ENCODE measurements around the gene KLHL29.

The KLHL29 gene

DNA sequence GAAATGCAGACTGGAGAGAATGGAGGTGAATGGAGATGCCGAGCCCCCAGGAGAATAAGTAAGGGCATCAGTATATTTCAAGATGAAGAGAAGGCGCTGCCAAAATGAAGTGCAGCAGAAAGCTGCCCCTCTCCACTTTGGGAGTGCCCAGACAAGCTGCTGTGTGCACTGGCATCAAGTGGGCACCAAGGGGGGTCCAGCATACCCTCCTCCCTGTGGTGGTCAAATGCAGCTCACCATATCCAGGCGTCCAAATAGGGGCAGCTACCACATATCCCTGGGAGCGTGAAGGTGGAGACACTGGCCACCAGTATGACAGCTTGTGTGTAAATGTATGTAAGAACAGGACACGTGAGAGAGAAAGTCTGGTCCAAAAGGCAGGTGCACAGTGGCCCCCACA lies 236.6 kb downstream of the KLHL29 start:
- no peak for DNase-seq

DNA sequence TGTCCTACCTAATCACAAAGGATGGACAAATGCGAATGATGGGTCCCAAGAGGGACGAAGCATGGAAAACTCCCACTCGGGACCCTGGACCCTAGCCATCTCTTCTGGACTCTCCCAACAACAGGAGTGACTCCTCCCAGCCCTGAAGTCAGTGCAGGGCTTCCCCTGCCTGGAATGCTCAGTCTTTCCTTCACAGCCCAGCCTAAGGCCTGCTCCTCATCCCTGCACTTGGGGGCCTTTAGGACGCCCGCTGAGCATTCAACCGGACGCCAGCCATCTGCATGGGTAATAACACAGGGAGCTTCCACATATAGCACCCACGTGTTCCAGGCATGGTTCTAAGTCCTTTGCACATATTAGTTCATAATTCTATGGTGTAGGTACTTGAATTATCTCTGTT lies 237.5 kb downstream of the KLHL29 start:
- no peak for DNase-seq

DNA sequence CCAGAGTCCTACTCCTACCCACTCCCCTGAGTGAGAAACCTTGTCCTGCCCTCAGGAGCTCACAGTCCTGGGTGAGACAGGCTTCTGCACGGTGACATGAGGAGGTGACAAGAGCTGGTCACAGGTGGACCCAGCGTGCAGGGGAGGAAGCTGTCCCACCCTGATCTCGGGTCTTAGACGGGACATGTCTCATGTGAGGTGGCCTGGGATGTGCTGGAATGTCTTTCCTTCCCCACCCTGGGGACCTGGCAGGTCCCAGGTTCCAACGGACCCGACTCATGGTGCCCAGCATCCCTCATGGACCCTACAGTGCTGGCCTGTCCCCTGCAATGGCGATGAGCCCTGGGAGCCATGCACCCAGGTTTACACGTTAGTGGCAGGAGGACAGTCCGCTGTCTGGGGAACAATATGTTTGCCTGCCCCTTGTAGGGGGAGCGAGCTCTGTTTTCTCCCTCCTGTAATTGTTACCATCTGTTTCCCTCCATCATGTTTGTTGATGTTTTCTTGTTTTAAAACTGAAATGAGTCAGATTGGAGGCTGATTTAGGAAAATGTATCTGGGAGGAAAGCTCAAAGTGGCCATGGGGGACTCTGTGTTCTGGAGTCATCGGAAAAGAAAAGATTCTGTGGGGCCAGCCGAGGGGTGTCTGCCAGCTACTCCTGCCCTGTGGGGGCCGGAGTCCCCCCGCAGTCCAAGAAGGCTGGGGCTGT lies 238.1 kb downstream of the KLHL29 start:
- no peak for DNase-seq

DNA sequence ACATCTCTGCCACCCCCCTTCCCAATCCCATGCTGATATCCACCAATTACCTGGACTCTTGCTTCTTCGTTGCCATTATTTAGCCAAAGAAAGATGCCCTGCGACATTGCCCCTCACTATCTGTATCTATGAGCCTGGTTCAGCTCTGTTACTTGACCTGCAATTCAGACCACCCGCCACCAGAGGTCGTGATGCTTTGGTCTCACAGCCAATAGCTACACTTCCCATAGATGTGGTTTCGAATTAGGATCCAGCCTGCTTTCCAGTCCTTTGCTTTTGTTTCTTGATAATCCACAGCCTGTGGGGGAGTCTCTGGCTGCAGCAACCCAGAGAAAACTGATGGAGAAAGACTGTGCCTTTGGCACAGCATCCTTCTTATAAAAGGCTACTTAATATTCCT lies 239.4 kb downstream of the KLHL29 start:
- DNase-seq: peak; percentile 59 to 61

DNA sequence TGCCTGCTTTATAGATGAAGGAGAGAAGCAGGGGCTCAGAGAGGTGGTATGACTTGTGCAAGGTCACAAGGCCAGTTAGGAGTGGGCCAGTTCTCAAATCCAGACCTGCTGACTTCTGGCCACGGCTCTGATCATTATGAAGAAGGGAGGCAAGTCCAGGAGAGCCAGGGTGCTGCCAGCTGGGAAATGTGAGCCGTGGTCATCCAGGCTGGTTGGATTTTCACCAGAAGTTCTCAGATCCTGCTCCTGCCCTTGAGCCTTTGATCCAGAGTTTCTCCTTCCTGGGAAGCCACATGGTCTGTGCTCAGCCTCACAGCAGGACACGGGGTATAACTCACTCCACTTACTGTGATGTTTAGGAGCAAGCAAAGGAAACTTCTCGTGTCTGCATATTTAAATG lies 239.9 kb downstream of the KLHL29 start:
- no peak for DNase-seq

DNA sequence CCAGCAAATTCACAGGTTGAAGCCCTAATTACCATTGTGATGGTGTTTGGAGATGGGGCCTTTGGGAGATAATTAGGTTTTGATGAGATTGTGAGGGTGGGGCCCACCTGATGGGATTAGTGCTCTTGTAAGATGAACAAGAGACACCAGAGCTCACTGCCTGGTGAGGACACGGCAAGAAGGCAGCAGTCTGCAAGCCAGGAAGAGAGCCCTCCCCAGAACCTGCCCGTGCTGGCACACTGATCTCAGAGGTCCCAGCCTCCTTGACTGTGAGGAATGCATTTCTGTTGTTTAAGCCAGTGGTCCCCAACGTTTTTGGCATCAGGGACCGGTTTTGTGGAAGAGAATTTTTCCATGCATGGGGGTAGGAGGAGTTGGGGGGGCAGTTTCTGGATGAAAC lies 240.7 kb downstream of the KLHL29 start:
- no peak for DNase-seq

DNA sequence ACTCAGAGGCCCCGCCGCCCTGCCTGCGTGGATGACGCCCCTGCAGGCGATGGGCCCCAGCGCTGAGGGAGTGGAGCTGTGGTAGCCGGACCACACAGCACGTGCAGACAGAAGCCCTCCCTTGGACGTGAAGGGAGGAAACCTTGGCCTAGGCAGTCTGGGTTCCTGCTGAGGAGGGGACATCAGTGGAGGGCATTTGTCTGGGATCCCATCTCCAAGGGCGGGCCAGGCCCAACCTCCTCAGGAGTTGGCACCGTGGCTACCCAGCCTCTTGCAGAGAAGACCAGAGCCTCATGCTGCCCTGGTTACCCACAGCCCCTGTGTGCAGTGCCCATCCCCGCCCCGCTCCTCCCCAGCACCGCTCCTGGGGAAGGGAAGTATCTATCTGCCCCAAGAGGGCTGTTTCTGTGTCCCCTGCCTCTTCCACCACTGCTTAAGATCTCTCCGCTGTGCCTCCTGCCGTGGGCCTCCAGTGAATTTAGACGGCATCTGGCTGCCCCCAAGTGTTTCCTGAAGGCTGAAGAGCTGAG lies 241.8 kb downstream of the KLHL29 start:
- no peak for DNase-seq

DNA sequence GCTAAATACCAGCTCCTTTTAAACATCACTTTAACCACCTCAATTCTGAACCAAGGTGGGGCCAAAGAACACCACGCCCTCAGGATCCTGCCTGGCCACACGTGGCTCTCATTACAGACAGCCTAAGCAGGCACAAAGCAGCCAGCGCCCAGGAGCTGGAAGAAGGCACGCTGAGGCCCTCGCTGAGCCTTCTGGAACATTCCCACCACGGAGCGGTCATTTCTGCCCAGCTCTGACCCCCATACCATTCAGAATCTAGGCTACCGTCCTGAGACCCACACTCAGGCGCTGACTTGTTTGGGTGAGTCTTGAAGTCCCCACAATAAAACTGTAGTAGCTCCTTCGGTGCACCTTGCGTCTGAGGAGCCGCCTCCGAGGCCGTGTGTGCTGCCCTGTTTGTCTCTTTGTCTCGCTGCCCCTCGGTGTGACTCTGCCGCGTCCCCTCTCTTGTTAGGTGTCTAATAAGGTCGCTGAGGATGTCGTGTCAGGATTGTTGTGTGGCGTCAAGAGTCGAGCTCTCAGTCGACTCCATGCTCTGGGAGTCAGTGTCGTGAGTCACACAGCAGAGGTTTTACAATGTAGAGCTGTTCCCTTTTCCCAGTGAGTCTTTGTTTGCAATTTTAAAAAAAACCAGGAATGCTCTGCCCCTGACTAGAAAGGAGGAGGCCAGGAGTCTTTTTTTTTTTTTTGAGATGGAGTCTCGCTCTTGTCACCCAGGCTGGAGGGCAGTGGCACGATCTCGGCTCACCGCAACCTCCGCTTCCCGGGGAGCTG lies 242.4 kb downstream of the KLHL29 start:
- no peak for DNase-seq

DNA sequence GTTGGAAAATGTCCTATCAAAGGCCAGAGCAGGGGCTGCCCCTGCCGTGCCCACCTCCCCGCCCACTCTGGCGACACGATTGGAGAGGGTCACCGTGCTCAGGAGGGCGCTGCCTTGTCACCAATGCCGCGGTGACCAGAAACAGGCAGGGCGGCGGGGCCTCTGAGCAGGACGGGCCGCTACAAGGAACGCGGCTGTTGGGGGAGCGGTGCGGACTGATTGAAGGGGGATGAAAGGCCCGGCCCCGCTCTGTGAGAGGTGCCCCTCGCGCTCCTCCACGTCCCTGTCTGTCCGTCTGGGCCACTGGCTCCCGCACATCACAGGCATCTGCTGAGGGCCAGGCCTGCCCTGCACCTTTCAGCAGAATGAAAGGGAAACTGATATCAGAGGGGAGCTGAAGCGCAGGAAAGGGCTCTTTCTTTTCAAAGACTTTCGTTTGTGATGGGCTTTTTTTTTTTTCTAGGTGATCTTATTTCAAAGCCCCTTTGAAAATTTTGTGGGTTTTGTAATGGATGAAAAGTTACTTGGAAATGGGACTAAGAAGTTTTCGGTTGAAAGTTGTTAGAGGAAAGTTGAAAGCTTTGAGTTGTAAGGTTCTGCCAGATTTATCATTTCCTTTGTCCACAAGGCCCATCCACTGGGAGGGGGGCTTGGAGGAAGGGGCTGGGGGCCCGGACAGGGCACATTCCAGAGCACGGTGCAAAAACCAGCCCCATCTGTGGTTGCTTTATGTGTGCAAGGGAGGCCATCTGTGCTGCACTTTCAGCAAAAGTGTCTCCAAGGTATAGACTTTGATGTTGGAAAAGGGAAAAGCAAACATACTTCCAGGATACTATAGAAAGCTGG lies 244.2 kb downstream of the KLHL29 start:
- no peak for DNase-seq

DNA sequence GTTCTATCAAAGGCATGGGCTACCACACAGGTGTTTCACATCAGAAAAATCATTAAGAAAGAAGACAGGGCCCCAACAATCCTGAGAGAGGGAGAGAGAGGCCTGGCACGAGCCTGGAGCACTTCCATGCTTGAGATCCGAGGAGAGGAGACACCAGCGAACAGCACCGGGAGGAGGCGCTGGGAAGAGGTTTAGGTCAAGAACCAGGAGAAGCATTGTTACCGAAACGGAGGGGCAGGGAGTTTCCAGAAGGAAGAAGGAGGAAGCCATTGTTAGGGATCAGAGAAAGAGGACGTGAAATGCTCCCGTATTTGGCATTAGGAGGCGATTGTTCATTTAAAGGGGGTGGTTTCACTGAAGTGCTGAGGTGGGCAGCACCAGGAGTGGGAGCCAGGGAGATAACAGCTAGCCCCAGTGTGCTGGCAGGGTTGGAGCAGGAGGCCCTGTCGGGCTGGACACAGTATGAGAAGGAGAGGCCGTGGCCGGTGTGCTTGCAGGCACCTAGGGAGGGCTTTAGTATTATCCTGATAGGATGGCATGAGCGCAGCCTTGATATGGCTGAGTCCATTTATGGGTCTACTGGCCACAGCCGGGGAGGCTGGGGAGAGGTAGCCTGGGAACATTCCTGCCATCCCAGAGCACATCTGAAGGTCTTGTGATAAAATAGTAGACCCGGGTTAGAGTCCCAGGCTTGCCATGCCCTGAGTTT lies 244.9 kb downstream of the KLHL29 start:
- no peak for DNase-seq

DNA sequence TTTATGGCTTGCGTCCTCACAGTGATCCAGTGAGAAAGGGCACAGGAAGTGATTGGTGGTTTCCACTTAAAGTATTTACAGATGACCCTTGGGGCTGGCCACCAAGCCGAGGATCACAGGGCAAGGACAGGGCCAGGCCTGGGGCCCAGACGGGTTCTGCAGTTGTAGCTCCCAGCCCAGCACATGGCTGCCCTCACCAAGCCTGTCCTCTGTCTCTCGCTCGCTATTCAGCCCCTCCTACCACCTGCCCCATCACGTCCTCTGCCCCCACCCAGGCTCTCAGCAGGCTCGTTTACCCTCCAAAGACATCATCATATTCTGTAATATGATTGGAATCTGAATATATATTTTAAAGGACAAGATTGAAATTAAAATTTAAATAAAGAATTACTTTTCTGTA lies 246.0 kb downstream of the KLHL29 start:
- no peak for DNase-seq

DNA sequence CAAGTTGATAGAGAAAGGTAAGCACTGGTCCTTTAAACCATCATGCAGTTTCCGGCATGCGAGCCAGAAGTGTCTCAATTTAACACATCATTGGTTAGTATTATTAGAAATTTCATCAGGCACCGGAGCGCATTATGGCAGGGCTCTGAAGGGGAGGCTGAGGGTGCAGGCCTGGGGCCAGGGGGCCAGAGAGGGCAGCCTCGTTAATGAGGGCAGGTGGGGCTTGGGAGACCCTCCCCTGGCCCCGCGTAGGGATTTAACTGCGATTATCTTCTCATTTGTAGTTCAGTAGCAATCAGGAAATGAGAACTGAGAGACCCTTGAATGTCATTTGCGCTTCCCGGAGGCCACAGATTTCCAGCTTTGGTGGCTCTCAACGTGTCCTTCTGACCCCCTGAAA lies 246.4 kb downstream of the KLHL29 start:
- no peak for DNase-seq

DNA sequence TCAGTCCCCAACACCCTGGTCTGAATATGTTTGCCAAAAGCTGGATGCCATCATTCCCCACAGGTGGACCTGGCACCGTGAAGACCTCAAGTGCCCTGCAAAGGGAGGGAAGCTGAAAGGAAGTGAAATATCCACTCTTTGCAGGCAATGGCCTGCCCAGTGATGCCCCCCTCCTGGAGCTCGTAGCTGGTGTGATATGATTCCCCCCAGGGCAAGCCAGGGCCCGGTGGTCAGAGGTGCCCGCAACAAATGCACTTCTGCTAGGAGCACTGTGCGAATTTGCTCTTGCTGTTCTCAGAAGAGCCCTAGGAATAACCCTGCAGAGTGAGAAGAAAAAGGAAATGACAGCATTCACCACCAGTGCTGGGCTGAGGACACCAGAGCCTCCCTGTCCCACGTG lies 247.4 kb downstream of the KLHL29 start:
- DNase-seq: no peak

DNA sequence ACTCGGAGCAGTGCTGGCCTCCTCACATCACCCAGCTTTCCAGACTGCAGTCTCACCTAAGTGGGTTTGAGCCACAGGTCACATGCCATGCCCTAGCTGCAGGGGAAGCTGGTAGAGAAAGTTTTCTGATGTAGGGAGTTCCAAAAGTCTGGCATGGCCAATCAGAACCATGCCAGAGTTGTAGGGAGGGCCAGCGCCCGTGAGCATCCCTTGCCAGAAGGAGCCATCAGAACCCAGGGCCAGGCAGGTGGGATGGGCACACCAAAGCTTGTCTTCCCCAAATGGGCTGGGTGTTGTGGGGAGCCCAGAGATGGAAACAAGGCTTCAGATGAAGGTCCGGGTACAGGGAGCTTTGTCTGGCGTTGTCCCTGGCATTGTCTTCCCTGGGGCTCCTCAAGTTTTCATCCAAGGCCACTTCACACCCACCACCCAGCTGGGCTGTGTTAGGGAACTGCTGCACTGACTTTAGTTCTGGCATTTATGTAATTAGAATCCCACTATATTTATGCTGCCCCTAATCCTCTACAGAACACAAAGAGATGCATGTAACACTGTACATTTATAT lies 247.9 kb downstream of the KLHL29 start:
- no peak for DNase-seq

DNA sequence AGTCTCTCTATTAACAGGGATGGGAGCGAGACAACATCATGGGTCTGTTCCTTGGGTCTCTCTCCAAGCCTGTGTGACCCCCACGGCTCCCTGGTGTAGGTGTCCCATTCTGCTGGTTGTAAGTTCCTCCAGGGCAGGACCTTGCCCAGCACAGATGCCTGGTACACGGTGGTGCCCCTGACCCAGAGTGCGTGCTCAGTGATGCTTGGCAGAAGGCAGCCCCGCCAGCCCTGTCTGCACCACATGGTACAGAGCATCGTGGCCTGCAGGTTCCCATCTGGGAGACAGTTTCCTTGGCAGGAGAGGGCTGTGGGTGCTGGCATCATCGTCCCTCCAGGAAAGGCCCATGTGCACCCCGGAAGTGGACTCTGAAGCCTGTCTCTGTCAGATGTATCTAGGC lies 249.0 kb downstream of the KLHL29 start:
- DNase-seq: no peak

DNA sequence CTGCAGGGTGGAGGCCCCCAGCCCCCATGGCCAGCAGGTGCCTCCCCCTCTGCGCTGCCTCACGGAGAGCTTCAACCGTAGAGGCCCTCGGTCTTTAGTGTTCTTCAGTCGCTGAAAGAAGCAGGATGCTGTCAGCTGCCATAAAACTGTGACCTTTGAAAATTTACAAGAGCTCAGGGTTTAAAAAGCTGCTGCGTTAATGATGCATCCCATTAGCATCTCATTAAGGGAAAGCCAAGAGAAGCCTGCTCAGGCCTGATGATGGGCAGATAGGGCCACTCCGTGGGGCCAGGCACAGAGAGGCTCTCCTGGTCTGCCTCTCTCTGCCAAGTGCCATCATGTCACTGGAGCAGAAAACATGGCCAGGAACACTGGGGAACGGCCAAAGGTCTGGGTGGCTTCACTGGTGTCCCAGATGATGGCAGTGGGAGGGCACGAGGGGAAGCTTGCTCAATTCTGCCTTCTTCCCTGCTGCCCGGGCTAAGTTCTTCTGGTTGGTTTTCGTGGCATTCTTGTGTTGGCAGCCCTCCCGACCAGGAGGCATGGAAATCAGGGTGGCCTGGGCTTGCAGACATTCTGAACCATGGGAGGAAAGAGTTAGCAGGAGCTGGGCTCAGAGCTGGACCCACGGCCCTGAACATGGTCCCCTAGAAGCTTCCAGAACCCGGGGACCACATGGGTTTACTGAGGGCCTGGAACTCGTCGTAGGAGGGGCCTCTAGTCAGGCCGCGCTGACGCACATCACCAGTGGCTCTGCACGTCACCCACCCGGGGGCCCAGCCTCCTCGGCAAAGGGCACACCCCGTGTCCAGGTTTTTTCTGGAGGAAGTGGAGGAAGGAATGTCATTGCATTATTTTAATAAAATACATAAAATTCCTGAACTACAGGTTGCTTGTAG lies 250.7 kb downstream of the KLHL29 start:
- DNase-seq: no peak

DNA sequence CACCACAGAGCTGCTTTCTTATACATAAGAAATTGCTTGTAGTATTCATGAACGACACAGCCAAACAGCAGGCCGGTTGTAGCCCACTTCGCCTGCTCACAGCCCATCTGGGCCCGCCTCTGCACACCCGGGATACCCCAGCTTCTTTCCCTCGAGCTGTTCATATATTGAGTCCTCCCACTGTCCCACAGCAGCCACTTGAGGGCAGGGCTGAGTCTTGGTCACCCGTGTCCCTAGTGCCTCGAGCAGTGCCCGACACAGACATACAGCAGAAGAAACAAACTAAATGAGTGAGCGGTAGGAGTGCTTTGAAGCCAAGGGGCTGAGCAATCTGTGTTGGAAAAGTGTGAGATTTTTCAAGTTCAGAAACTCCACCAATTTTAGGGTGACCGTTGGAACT lies 251.4 kb downstream of the KLHL29 start:
- no peak for DNase-seq

DNA sequence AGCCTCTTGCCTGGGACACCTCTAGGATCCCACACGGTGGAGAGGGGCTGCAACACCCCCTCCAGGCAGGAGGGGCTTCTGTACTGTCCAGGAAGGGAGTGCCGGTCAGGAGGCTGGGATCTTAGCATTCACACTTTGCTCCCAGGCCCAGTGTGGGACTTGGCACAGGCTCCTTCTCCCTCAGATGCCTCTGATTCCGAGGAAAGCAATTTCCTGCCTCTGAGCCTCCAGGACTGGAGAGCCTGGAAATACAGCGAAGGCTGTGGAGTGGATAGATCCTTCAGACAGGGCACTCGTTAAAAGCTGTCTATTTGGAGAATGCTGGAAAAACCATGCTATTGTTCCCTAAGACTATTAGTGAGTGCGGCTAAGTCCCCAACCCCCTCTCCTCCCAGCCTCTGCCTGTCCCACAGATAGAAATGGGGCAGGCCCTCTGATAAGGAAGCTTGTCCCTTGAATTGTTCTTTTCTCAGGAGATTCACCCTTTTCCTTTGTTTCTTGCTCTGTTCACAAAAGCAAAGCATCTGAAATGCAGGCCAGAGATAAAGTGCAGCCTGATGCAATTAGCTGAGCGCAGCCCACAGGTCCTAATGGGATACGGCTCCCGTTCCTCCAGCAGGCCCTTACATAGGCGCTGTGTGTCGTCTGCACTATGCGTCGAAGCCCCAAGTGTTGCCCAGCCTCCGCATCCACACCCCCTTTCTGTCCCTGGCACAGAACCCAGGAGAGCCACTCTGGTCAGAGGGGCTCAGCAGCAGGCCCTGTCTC lies 252.2 kb downstream of the KLHL29 start:
- DNase-seq: no peak

DNA sequence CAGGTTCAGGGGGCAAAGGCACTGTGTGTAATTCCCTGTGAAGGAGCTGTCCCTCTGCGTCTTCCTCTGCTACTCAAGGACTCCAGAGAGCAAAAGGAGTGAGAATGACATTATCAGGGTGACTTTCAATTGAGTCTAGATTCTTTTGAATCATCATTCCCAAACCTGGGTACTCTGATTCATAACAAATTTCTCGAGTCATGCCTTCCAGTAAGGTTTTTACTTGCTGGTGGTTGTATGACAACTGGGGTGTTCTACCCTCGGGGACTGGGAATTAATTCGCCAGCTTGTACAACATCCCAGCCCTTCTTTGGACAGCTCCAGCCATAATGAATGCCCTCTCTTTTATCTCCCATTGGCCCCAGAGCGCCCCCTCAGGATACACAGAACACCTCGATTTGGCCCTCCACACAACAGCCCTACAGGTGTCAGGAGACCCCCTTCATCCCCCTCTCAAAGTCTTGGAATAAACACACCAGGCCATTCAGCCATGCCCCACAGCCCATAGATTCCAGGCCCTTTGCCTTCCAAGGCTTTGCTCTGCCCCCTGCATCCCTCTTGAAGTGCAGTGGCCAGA lies 254.5 kb downstream of the KLHL29 start:
- DNase-seq: no peak

DNA sequence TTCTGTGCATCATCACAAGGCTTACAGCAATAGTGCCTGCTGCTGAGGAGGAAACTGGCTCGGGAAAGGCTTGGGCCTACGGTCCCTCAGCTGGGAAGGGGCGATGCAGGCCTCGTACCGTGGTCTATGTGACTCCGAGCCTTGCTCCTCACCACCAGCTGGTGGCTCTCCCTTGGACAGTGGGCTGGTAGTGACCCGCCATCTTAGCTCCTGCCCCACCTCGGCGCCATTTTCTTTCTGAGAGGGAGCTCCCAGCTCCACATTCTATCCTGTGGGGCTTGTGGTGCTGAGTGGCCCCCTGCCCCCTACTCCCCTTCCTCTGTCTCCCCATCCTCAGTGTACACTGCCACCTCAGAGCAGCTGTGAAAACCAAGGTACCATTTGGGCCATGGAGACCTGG lies 255.7 kb downstream of the KLHL29 start:
- DNase-seq: no peak

Data from activated CD4-positive, alpha-beta T cell treated with anti-CD3 and anti-CD28 coated beads, Interleukin-2, amount 50 U/mL, for 48 hours (primary cell).